NB4 (cell line): ENCODE measurements around the gene MEGF6.

Experiments used
- CTCF ChIP-seq: IDR thresholded peaks from one replicate; pipeline ENCODE4 v1.5.1; 2012; ENCODE audit warnings: low read depth, low read length
- MAX ChIP-seq: IDR thresholded peaks from 2 replicates; pipeline ENCODE4 v1.6.1; 2011; ENCODE audit warnings: low read depth, low read length

- TF ChIP-seq CTCF (no peak), MAX (no peak)
These were observed 129.4 kb downstream of the MEGF6 start for GRCh38 chr1:3481836-3482375.
